RWPE2 (cell line): ENCODE data around the gene APLN.

Experiments
- ATAC-seq: fragments of 200-7000 bp; cut with Tn5 transposase; 3 replicates; pipeline ENCODE4 v1.9.1; 2021; ENCODE audit warnings: low read depth
- DNase-seq: peaks from one replicate; pipeline ENCODE4 v3.0.0-alpha.2; 2020; ENCODE audit warnings: low spot score
- H3K27ac ChIP-seq: fragments of 450-650 bp; 2 replicates; pipeline ENCODE4 v1.5.1; 2017; ENCODE audit warnings: mild to moderate bottlenecking; ENCODE audit not compliant: poor library complexity, severe bottlenecking
- H3K27me3 ChIP-seq: fragments of 250-450 bp; sonication (Bioruptor Pico); 2 replicates; pipeline ENCODE4 v1.5.1; 2021; ENCODE audit warnings: mild to moderate bottlenecking, moderate library complexity; ENCODE audit not compliant: insufficient read depth, poor library complexity, severe bottlenecking
- H3K36me3 ChIP-seq: fragments of 250-450 bp; sonication (Bioruptor Pico); 2 replicates; pipeline ENCODE4 v1.5.1; 2020; ENCODE audit warnings: low read depth, mild to moderate bottlenecking, moderate library complexity
- H3K4me1 ChIP-seq: fragments of 250-450 bp; sonication (Bioruptor Pico); 2 replicates; pipeline ENCODE4 v1.5.1; 2021; ENCODE audit warnings: mild to moderate bottlenecking, moderate library complexity; ENCODE audit not compliant: insufficient read depth, poor library complexity, severe bottlenecking
- H3K4me3 ChIP-seq: fragments of 250-450 bp; sonication (Bioruptor Pico); 2 replicates; pipeline ENCODE4 v1.5.1; 2021; ENCODE audit warnings: mild to moderate bottlenecking, moderate library complexity; ENCODE audit not compliant: severe bottlenecking
- H3K9me3 ChIP-seq: fragments of 250-450 bp; sonication (Bioruptor Pico); 2 replicates; pipeline ENCODE4 v1.5.1; 2021; ENCODE audit warnings: mild to moderate bottlenecking, moderate library complexity; ENCODE audit not compliant: severe bottlenecking
- TF ChIP-seq, protein P1 (sequence below): fragments of 450-650 bp; IDR thresholded peaks from one replicate; pipeline ENCODE4 v1.5.1; 2017; ENCODE audit warnings: mild to moderate bottlenecking, moderate library complexity; ENCODE audit not compliant: poor library complexity, severe bottlenecking

APLN gene

DNA sequence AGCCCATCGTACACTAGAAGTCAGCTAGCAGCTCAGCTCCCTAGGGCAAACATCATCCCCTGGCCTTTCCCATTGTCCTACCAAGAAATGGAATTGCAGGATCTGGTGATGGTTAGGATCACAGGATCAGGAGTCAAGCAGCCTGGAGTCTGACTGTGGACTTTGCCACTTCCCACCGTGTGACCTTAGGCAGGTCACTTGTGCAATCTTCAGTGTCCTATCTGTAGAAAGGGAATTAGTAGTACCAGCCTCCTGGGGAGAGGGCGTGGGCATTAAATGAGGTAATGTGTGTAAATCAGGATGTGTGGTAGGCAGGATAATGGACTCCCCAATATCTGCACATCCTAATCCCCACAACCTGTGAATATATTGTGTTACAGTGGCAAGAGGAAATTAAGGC is 38.6 kb upstream of the APLN start:
- H3K9me3 ChIP-seq, result no peaks in the 10 kb centered on the region
- H3K4me1 ChIP-seq, result peaks cover 6% of the 10 kb centered on the region
- ATAC-seq, result no peak
- H3K27me3 ChIP-seq, result no peaks in the 10 kb centered on the region
- no peak overlapping the region for H3K4me3 ChIP-seq
- H3K27ac ChIP-seq, result no peak overlapping the region
- TF ChIP-seq, protein P1, sequence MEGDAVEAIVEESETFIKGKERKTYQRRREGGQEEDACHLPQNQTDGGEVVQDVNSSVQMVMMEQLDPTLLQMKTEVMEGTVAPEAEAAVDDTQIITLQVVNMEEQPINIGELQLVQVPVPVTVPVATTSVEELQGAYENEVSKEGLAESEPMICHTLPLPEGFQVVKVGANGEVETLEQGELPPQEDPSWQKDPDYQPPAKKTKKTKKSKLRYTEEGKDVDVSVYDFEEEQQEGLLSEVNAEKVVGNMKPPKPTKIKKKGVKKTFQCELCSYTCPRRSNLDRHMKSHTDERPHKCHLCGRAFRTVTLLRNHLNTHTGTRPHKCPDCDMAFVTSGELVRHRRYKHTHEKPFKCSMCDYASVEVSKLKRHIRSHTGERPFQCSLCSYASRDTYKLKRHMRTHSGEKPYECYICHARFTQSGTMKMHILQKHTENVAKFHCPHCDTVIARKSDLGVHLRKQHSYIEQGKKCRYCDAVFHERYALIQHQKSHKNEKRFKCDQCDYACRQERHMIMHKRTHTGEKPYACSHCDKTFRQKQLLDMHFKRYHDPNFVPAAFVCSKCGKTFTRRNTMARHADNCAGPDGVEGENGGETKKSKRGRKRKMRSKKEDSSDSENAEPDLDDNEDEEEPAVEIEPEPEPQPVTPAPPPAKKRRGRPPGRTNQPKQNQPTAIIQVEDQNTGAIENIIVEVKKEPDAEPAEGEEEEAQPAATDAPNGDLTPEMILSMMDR, result no peak
- no peak for DNase-seq
- no peaks in the 10 kb centered on the region for H3K36me3 ChIP-seq

DNA sequence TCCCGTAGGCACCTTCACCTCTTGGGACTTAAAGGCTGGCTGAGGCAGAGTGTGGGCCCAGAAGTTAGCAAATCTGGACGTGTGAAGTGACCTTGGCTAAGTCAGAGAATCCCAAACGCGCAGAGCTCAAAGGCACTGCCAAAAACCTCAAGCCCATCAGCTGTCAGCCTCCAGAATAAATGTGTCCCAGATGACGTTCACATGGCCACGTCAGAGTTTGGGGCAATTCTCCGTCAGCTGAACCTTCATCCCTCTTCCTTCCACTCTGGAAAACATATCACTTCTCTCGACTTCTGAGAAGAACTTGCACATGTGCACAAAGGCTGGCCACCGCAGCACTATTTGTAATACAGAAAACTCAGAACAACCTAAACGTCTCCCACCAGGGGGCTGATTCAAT is 35.7 kb upstream of the APLN start:
- Histone ChIP-seq H3K9me3 (no peaks in the 10 kb centered on the region), H3K4me3 (no peak overlapping the region), H3K4me1 (no peaks in the 10 kb centered on the region), H3K27ac (no peak overlapping the region), H3K36me3 (no peaks in the 10 kb centered on the region), H3K27me3 (no peaks in the 10 kb centered on the region)
- TF ChIP-seq, protein P1, result no peak
- DNase-seq, result no peak
- no peak for ATAC-seq

DNA sequence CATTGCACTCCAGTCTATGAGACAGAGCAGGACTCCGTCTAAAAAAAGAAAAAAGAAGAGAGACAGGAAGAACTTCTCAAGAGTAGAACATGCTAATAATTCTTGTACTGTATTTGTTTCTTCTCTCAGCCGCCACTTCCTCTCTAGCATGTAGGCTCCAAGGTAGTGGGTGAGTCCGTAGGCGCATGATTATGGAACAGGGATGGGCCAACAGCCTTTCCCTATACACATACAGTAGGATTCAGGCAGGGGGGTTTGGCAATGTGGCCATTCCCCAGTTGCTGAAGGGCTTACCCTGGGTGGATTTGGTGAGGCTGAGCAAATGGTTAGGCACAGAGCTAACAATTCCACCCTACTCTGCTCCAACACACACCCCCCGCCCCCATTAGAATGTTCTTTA is 35.0 kb upstream of the APLN start:
- no peaks in the 10 kb centered on the region for H3K36me3 ChIP-seq
- H3K27me3 ChIP-seq, result no peaks in the 10 kb centered on the region
- no peak overlapping the region for H3K27ac ChIP-seq
- no peak for ATAC-seq
- TF ChIP-seq, protein P1, result no peak
- DNase-seq, result no peak
- no peaks in the 10 kb centered on the region for H3K4me1 ChIP-seq
- H3K4me3 ChIP-seq, result no peak overlapping the region
- H3K9me3 ChIP-seq, result no peaks in the 10 kb centered on the region

DNA sequence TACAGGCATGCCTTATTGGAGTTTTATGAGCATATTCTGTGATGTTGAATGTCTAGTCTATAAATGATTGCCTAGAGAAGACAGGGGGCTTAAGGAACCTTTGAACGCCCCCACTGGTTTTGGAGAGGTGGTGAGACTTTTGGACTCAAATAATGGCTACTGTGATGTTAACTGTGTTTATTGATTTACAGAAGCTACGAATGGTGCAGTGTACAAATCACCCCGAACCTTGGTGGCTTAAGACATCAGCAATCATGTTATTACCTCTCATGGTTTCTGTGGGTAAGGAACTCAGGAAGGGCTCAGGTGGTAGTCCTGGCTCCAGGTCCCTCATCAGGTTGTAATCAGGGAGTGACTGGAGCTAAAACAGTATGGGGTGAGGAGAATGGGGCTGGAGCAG is 33.3 kb upstream of the APLN start:
- DNase-seq, result no peak
- no peak overlapping the region for H3K27ac ChIP-seq
- H3K4me3 ChIP-seq, result no peak overlapping the region
- no peaks in the 10 kb centered on the region for H3K4me1 ChIP-seq
- no peak for ATAC-seq
- H3K27me3 ChIP-seq, result no peaks in the 10 kb centered on the region
- TF ChIP-seq, protein P1, result no peak
- no peaks in the 10 kb centered on the region for H3K36me3 ChIP-seq
- no peaks in the 10 kb centered on the region for H3K9me3 ChIP-seq

DNA sequence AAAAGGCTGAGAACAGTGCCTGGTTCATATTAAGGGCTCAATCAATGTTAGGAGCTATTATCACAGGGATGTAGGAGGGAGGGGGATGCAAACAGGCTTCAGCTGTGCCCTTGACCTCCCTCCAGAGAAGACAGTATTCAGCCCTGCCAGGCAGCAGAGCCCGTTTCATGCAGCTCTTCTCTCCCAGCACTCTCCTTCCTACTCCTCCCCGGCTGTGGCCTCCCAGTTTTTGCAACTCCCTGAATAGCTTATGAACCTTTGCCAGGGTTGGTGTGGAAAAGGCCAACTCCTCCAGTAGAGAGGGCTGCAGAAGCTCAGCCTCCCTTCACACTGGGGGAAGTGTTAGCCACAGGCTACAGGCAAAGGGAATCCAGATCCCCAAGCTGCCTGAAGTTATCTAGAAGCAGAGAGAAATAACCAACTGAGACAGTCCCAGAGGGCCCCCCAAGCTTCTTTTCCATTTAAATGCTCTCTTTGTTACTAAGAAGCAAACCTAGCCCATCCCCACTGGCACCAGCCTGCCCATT is 31.7 kb upstream of the APLN start:
- TF ChIP-seq, protein P1, result no peak
- Histone ChIP-seq H3K9me3 (no peaks in the 10 kb centered on the region), H3K4me3 (no peak overlapping the region), H3K4me1 (no peaks in the 10 kb centered on the region), H3K36me3 (no peaks in the 10 kb centered on the region), H3K27ac (no peak overlapping the region), H3K27me3 (no peaks in the 10 kb centered on the region)
- ATAC-seq, result no peak
- DNase-seq, result no peak
